Renal cortex interstitium (tissue), 11 donors: ENCODE data around the gene LETM1. TPM values are rescaled to one million over a fixed set of nuclear protein-coding genes. Genes with fewer than 3 reads are reported as not detected.
"Not testable (repeated sequence)": the region's sequence is repeated elsewhere in the genome, so short reads cannot be mapped to it uniquely, and the experiment has no call there.

ENCODE experiments used
- DNase-seq, 11 donors: peaks; one replicate each; pipeline ENCODE4 v3.0.0-alpha.2; 2013; ENCODE audit warnings: low read depth in 9 of 11, low spot score in 4 of 11; ENCODE audit errors: extremely low read depth in 1 of 11
- polyA plus RNA-seq, 3 donors: library from polyadenylated mRNA; unstranded; fragments of 120-200 nt; gene quantifications; one replicate each; pipeline ENCODE4 v1.2.1, GENCODE V29; 2013; ENCODE audit not compliant: insufficient read length in 3 of 3

LETM1 gene
- polyA plus RNA-seq, 3 donors, result 21.5 to 28.7 (median 25.7) TPM

- not testable (repeated sequence) for DNase-seq
These were observed 20.1 kb downstream of the LETM1 start for GRCh38 chr4:1835836-1836235.

GRCh38 chr4:1834047-1834775 lies 21.7 kb downstream of the LETM1 start:
- DNase-seq, result no peak

DNA sequence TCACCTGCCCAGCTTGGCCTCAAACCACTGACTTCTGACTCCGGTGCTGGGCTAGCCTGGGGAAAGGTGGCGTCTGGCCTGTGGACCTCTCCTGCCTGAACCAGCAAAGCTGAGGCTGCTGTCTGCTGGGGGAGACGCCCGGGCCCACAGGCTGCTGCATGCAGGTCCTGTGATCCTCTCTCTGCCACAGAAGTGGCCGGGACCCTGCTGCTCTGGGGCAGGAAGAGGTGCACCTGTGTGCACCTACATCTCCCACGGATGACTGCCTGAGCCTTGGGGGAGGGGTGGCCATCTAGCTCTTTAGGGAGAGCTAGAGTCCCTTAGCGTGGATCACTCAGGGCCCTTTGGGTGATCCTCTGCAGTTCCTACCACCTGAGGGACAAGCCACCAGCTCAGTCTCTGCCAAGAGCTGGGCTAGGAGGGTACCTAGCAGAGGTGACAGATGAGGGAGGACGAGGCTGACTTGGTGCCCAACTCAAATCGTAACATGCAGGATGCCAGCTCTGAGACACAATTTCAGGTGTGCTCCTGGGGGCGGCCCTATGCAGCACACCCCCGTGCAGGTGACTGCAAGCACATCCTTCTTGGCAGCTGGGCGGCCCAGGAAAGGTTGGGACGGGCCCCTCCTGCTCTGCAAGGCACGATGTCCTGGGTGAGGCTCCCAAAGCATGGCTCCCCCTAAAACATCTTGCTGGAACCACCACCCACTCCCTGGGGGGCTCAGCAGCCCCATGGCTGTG lies 22.5 kb downstream of the LETM1 start:
- DNase-seq, result no peak

DNA sequence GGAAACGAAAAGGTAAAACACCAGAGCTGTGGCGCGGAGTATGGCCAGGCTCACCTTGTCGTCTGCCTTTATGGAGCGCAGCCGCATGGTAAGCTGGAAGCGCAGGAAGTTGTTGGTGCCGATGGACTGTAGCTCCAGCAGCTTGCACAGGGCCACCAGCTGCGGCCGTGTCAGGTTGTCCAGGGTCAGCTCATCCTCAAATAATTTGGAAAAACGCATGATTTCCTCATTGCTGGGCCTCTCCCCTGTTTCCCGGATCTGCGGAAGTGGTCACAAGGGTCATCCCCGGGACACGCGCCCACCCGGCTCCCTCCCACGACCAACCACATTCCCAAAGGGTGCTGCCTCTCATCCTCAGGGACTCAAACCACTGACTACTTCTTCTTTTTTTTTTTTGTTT lies 23.3 kb downstream of the LETM1 start:
- DNase-seq, result no peak

DNA sequence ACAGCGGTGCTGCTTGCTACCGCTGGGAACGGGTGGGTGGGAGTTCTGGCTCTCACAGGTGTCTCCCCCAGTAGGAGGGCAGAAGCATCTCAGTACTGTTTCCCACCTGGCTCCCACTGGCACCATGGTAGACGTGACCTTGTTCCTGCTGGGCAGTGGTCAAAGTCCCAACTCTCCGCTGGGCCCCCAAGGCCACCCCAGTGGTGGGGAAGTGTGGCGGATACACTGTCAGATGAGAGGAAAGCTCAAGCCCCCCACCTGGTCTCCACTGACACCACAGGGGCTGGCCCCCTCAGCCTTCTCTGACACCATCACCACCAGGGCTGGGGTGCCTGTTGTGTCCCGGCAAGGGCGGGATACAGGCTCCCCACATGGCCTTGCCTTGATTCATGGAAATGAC lies 24.6 kb downstream of the LETM1 start:
- no peak for DNase-seq

DNA sequence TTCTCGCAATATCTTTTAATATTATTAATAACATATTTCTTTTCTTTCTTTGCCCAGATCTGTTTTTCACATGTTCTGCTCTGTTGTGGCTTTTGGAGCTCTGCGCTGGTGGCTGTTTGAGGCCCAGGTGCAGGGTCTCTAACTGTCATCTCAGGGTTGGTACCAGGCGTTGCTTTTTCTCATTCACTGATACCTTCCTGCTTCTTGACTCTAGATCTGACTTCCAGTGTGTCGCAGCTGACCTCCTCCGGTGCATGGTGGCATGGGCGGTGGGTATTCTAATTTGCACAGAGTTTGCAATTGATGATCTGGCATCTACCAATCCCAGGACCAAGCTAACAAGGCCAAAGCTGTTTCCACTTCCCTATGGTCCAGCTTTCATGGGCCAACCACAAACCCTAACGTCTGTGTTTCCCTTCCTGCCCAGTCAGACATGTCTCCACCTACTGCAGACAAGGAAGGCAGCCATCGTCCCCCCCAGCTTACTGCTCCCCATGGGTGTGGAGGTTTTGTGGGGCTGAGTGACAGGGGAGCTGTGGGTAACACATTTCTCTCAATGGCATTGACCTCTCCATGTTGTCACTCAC lies 25.2 kb downstream of the LETM1 start:
- DNase-seq, result no peak

DNA sequence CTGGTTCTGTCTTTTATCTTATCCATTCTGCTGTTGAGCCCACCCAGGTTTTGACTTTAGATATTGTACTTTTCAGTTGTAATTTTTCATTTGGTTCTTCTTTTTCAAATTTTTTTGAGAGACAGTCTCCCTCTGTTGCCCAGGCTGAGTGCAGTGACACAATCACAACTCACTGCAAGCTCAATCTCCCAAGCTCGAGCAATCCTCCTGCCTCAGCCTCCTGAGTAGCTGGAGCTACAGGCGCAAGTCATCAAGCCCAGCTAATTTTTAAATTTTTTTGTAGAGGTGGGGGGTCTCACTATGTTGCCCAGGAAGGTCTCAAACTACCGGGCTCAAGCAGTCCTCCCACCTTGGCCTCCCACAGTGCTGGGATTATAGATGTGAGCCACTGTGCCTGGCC lies 25.7 kb downstream of the LETM1 start:
- no peak for DNase-seq

- no peak for DNase-seq
These were observed 29.2 kb downstream of the LETM1 start for GRCh38 chr4:1826531-1827350.

- DNase-seq, result no peak
These were observed 30.6 kb downstream of the LETM1 start for GRCh38 chr4:1825326-1825725.

- no peak for DNase-seq
These were observed 31.2 kb downstream of the LETM1 start for GRCh38 chr4:1824746-1825145.

- no peak for DNase-seq
These were observed 32.4 kb downstream of the LETM1 start for GRCh38 chr4:1823545-1823932.

DNA sequence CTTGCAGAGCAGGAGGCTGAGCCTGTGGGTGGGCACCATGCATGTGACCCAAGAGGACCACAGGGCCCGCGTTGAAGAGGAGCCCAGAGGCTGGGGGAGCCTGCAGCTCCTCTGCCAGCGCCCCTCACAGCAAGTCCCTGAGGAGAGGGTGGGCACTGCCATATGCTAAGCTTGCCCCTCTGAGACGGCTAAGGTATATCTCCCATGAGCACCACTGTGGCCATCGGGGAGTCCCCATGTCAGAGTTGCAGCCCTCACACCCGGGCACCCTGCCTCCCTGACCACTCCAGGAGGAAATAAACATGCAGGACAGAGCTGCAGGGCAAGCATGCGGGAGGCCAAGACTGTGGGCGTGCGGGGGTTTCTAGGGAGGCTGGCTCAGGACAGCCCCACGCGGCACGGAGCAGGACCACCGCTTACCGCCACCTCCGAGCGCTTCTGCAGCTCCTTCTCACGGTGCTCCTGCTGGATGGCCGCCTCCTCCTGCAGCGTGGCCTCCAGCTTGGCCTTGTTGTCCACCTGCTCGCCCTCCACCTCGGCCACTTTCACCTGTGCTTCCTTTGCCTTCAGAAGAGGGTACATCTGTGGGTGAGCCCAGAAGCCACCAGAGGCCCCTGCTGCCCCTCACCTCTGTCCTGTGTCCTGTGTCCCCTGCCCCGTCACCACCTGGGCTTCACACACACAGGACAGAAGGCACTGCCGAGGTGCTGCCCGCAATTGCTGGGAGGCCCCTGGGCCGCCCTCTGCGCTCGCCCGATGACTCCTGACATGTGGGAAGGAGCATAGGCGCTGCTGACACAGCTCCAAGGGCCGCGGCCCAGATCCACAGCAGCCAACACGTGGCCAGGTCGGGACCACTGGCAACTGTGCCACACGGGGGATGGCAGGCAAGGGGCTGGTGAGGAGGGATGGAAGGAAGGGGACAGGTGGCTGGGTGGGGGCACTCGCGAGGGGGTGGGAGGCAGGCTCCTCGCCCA lies 33.1 kb downstream of the LETM1 start:
- no peak for DNase-seq

GRCh38 chr4:1821679-1822567 lies 34.0 kb downstream of the LETM1 start:
- no peak for DNase-seq

DNA sequence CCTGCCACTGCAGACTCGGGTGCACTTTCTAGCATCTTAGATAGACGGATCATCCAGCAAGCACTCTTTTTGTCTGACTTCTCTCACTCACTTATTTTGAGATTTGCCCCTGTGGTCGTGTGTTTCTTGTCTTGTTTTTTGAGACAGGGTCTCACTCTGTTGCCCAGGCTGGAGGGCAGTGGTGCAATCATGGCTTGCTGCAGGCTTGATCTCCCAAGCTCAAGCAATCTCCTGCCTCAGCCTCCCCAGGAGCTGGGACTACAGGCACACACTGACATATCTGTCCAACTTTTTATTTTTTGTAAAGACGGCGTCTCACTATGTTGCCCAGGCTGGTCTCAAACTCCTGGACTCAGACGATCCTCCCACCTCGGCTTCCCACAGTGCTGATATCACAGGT lies 36.1 kb downstream of the LETM1 start:
- no peak for DNase-seq

GRCh38 chr4:1819284-1819683 lies 36.7 kb downstream of the LETM1 start:
- DNase-seq, result no peak

DNA sequence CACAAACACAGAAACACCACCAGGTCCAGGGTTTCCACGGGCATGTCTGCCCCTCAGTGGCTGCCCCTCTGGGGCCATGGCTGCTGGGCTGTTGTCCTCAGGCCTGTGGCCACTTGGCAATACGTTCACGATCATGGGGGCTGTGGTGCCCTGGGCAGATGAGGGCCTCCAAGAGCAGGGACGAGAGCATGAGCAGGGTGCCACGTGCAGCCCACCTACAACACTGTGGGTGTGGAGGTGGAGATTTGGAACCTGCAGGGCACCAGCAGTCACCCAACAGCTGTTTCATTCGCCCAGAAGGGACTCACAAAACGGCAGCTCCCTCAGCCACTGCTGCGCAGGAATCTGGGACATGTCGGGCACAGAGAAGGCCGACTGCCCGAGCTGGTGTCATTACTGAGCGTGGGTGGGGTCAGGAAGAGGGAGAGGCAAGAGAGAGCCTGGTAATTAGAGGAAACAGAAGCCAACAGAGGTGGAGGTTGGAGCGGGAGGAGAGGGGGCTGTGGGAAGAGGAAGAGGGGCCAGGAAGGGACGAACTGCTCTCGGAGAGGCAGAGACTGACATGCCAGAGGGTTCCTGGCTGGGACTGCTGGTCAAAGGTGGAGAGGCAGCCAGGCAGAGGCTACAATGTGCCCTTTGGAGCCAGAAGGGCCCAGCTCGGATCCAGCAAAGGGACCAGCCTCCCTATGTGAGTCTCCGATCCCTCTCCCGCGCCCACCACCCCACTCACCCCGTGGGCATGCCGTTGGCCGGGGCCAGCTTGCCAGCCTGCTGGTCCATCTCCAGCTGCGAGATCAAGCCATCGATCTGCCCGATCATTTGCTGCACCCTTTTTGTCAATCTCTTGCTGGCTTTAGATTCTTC lies 39.7 kb downstream of the LETM1 start:
- DNase-seq, result no peak
